CD1c-positive myeloid dendritic cell (primary cell): ENCODE measurements around the gene DNAJB4.
"Not testable (repeated sequence)": the region's sequence is repeated elsewhere in the genome, so short reads cannot be mapped to it uniquely, and the experiment has no call there.

Experiments
- DNase-seq: peaks from one replicate; pipeline ENCODE4 v3.0.0-alpha.2; 2016; ENCODE audit errors: extremely low spot score

DNAJB4 gene

GRCh38 chr1:77990629-77991204 lies 14.0 kb upstream of the DNAJB4 start:
- no peak for DNase-seq

GRCh38 chr1:77991638-77992037 lies 13.1 kb upstream of the DNAJB4 start:
- no peak for DNase-seq

- no peak for DNase-seq
Measured at GRCh38 chr1:77994117-77994705, 10.5 kb upstream of the DNAJB4 start.

- DNase-seq, result no peak
Measured at GRCh38 chr1:77996734-77997133, 8.0 kb upstream of the DNAJB4 start.

- not testable (repeated sequence) for DNase-seq
Measured at GRCh38 chr1:78000536-78000935, 4.2 kb upstream of the DNAJB4 start.

GRCh38 chr1:78003070-78003746 lies 1.5 kb upstream of the DNAJB4 start:
- DNase-seq, result peak; percentile 61

GRCh38 chr1:78003882-78004718 lies 639 bp upstream of the DNAJB4 start:
- DNase-seq, result peak; percentile 90

GRCh38 chr1:78005448-78005722 lies 646 bp downstream of the DNAJB4 start:
- DNase-seq, result no peak

- peak; percentile 49 for DNase-seq
Measured at GRCh38 chr1:78005755-78006154, 1.0 kb downstream of the DNAJB4 start.

GRCh38 chr1:78006521-78006920 lies 1.8 kb downstream of the DNAJB4 start:
- DNase-seq, result no peak

GRCh38 chr1:78007677-78008341 lies 3.1 kb downstream of the DNAJB4 start:
- no peak for DNase-seq

GRCh38 chr1:78009276-78009675 lies 4.5 kb downstream of the DNAJB4 start:
- DNase-seq, result no peak

- DNase-seq, result no peak
Measured at GRCh38 chr1:78009836-78010235, 5.1 kb downstream of the DNAJB4 start.

- no peak for DNase-seq
Measured at GRCh38 chr1:78011050-78011449, 6.3 kb downstream of the DNAJB4 start.

GRCh38 chr1:78015148-78015547 lies 10.4 kb downstream of the DNAJB4 start:
- no peak for DNase-seq

- no peak for DNase-seq
Measured at GRCh38 chr1:78019024-78019423, 14.3 kb downstream of the DNAJB4 start.

- not testable (repeated sequence) for DNase-seq
Measured at GRCh38 chr1:78021134-78021533, 16.4 kb downstream of the DNAJB4 start.

- no peak for DNase-seq
Measured at GRCh38 chr1:78029793-78030192, 25.1 kb downstream of the DNAJB4 start.

- no peak for DNase-seq
Measured at GRCh38 chr1:78032996-78033796, 28.5 kb downstream of the DNAJB4 start.

GRCh38 chr1:78033797-78034172 lies 29.0 kb downstream of the DNAJB4 start:
- DNase-seq, result no peak

- no peak for DNase-seq
Measured at GRCh38 chr1:78035121-78035520, 30.4 kb downstream of the DNAJB4 start.
